Measurements from ENCODE around the gene TNFRSF1A.

GRCh38 chr12:6280672-6281071, 61.2 kb downstream of the TNFRSF1A start:
- TF ChIP-seq TAF1 (IDR thresholded peaks at IDR 0.05; ENCODE audit: low read depth, low read length) (no peak), POU2F2 (IDR thresholded peaks at IDR 0.05; ENCODE audit: low read depth, low read length) (no peak), POLR2A (IDR thresholded peaks at IDR 0.05; ENCODE audit: low read depth, low read length) (no peak)

Data from GM12891 (cell line).